ENCODE measurements around the gene FASTKD2. TPM values are rescaled to one million over a fixed set of nuclear protein-coding genes. Genes with fewer than 3 reads are reported as not detected.

Gene FASTKD2
- total and polyA plus RNA-seq, 2 of the 8 experiments (the other 6 are each of a cell fraction or from before 2014, with no cell fraction given), result 35.7 to 38.5 TPM

DNA sequence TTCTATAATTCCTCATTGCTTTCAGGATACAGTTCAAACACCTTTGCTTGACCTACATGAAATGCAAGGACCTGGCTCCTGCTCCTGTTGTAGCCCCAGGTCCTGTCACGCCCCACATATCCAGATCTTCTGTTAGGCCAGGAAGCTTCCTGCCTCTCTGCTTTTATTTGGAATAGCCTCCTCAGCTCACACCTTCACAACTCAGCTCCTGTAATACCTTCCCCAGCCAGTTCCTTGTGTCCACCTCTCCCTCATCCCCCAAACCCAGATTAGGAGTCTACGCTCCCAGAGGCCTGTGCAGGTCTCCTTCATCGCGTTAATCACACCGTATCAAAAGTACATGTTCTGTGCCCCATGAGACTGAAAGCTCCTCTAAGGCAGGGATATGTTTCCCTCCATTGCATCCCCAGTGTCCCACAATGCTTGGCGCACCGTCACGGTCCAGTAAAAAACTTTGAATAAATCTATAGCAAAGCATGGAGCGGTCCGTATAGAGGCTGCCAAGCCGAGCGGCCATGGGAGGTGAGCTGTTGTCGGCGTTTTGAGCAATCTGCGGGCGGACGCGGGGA lies 649 bp upstream of the FASTKD2 start:
- Histone ChIP-seq H2BK12ac (ENCODE audit: low read depth, low read length) (no peak overlapping the region; the same call in 1 of the 2 replicates), H3K9me3 (ENCODE audit: insufficient read depth in 2 of 2, low read depth in 1 of 2, low read length in 1 of 2) (no peaks in the 10 kb centered on the region), H3K4me3 (ENCODE audit: extremely low read depth in 1 of 4, insufficient read depth in 2 of 4, low read depth in 3 of 4, low read length in 4 of 4) (peak overlapping the region; percentile 85 to 98 (median 92)), H3K36me3 (ENCODE audit: control insufficient read depth in 2 of 4, insufficient read depth in 4 of 4, low read length in 3 of 4) (peaks cover 3 to 20% (median 4%) of the 10 kb centered on the region in 4 experiments; a peak in 3 of 8 replicates), H3K79me2 (ENCODE audit: control insufficient read depth in 1 of 2, insufficient read depth in 2 of 2, low read length in 2 of 2) (peaks cover 0 to 28% of the 10 kb centered on the region in 2 experiments; a peak in 3 of 4 replicates), H2AFZ (ENCODE audit: low read length) (peak overlapping the region; percentile 100), H4K91ac (replicated peaks; ENCODE audit: insufficient read length, low read length) (no peak overlapping the region), H3K4ac (replicated peaks; ENCODE audit: insufficient read length, low read depth, low read length) (no peak overlapping the region), H3K27ac (ENCODE audit: low read depth, low read length) (0 out of 2 replicates have a peak overlapping the region, but pooled peaks have one; percentile 82), H4K20me1 (replicated peaks in 1 of 2; ENCODE audit: control insufficient read depth in 1 of 2, insufficient read depth in 2 of 2, low read length in 2 of 2) (peaks cover 0 to 1% of the 10 kb centered on the region in 2 experiments), H3K27me3 (replicated peaks in 1 of 4; ENCODE audit: control insufficient read depth in 3 of 4, extremely low read depth in 1 of 4, insufficient read depth in 3 of 4, low read length in 3 of 4) (no peaks in the 10 kb centered on the region), H3K23me2 (ENCODE audit: low read depth, low read length) (peaks cover 6% of the 10 kb centered on the region), H4K8ac (ENCODE audit: extremely low read depth, insufficient read depth, low read length) (no peak overlapping the region), H3K56ac (replicated peaks; ENCODE audit: insufficient read length, low read depth, low read length) (no peak overlapping the region), H3K23ac (ENCODE audit: insufficient read length) (no peak overlapping the region), H2AK5ac (ENCODE audit: low read depth, low read length) (no peak overlapping the region), H2BK15ac (ENCODE audit: low read length) (no peak overlapping the region), H2BK20ac (ENCODE audit: low read length) (no peak overlapping the region), H3K14ac (ENCODE audit: insufficient read length) (no peak overlapping the region), H3K9ac (replicated peaks in 1 of 4; ENCODE audit: extremely low read depth in 1 of 4, low read depth in 3 of 4, low read length in 3 of 4) (peak overlapping the region in 3 of 4 experiments; percentile 91 to 98 (median 92); a peak in 5 of 7 replicates), H3K4me1 (replicated peaks in 1 of 4; ENCODE audit: control insufficient read depth in 3 of 4, insufficient read depth in 4 of 4, low read length in 3 of 4) (no peaks in the 10 kb centered on the region), H3K4me2 (ENCODE audit: insufficient read depth in 1 of 2, low read depth in 2 of 2, low read length in 2 of 2) (peak overlapping the region; percentile 72 to 91), H2BK120ac (replicated peaks; ENCODE audit: low read depth, low read length) (no peak overlapping the region), H4K5ac (ENCODE audit: insufficient read length, low read depth, low read length) (no peak overlapping the region), H2BK5ac (ENCODE audit: low read depth, low read length) (peak overlapping the region; percentile 91), H3K18ac (ENCODE audit: extremely low read depth, low read length) (peak overlapping the region; percentile 99), H3K79me1 (ENCODE audit: low read depth, low read length) (peaks cover 4% of the 10 kb centered on the region; the same call in 1 of the 2 replicates)
- ChIA-PET POLR2A (ENCODE audit: partially characterized antibody) (interaction anchor here (0.6 to 1.7 kb wide), 11 partner anchors 10 to 162 kb away, joined by 3 to 5 read pairs (median 3); no protein-coding TSS in a partner anchor), CTCF (ENCODE audit: partially characterized antibody) (interaction anchor here (0.8 to 2.8 kb wide), 2 partner anchors 17 to 36 kb away, joined by 4 to 18 read pairs; no protein-coding TSS in a partner anchor)
- FAIRE-seq, result no peak
- WGBS, 2 experiments (ENCODE audit: extremely low coverage in 1 of 2, insufficient coverage in 1 of 2, insufficient read length in 1 of 2, insufficient replicate concordance in 2 of 2, low coverage in 1 of 2, low lambda C conversion rate in 2 of 2, missing lambda C conversion rate in 1 of 2), result 8% methylated on average over 18 of the region's 18 CpGs; no CpG with 5 or more reads in 1 of the 2 experiments
- no peak for TF ChIP-seq CBX8 (IDR thresholded peaks at IDR 0.05; ENCODE audit: borderline replicate concordance, low read depth, low read length)
- TF ChIP-seq RFX5 (IDR thresholded peaks at IDR 0.05; ENCODE audit: borderline replicate concordance, low read depth, low read length), result no peak
- TF ChIP-seq HDAC2 (IDR thresholded peaks at IDR 0.05; ENCODE audit: borderline replicate concordance in 1 of 2, low read depth in 2 of 2, low read length in 2 of 2), result peak in 1 of 2 experiments; percentile 65; a peak in 1 of 4 replicates
- TF ChIP-seq GABPA (IDR thresholded peaks at IDR 0.05; ENCODE audit: borderline replicate concordance, insufficient read depth, low read length), result no peak
- peak; percentile 92 for TF ChIP-seq SAP30 (IDR thresholded peaks at IDR 0.05; ENCODE audit: insufficient read depth, insufficient replicate concordance, low read length)
- no peak for DNase-seq (ENCODE audit: low read depth in 1 of 2, low spot score in 2 of 2)

Data from H1 (cell line).